IMR-90 (cell line): Measurements from ENCODE around the gene IRAG1. TPM values are rescaled to one million over a fixed set of nuclear protein-coding genes. Genes with fewer than 3 reads are reported as not detected.

ENCODE experiments used
- ATAC-seq: fragments of 200-7000 bp; cut with Tn5 transposase; 2 replicates; pipeline ENCODE4 v1.9.1; 2020; ENCODE audit warnings: low read depth, mild to moderate bottlenecking, moderate library complexity
- BruUV-seq: library from RNA; stranded (reverse); fragments of 400-500 nt; replicated peaks from 2 replicates; lab custom pipeline; 2021; lab: Mats Ljungman, UMichigan
- CTCF ChIA-PET: fragments of 300-600 bp; formaldehyde crosslinking; extraction: SDS; loops from one replicate; lab custom pipeline; 2021; ENCODE audit warnings: antibody characterized with exemption; lab: Yijun Ruan, JAX
- POLR2A ChIA-PET: fragments of 300-600 bp; sonication (Branson Sonifier 250); formaldehyde crosslinking; loops from one replicate; lab custom pipeline; 2022; ENCODE audit warnings: antibody characterized with exemption; ENCODE audit not compliant: unreplicated experiment; lab: Charles Lee
- DNase-seq: peaks from one replicate; pipeline ENCODE4 v3.0.0; 2013
- H2AFZ ChIP-seq: replicated peaks from 2 replicates; pipeline ENCODE3; 2013; ENCODE audit warnings: low read length, mild to moderate bottlenecking; ENCODE audit not compliant: poor library complexity
- H2AK5ac ChIP-seq: 2 replicates; pipeline ENCODE4 v1.6.1; 2013; ENCODE audit warnings: low read depth, low read length, inconsistent platforms
- H2AK9ac ChIP-seq: replicated peaks from 2 replicates; pipeline ENCODE3; 2013; ENCODE audit warnings: mild to moderate bottlenecking, low read depth, low read length, moderate library complexity; ENCODE audit not compliant: poor library complexity
- H2BK120ac ChIP-seq: 2 replicates; pipeline ENCODE4 v1.6.1; 2013; ENCODE audit warnings: low read depth, low read length, inconsistent platforms
- H2BK15ac ChIP-seq: 3 replicates; pipeline ENCODE4 v1.6.1; 2013; ENCODE audit warnings: low read depth, low read length, inconsistent platforms
- H2BK20ac ChIP-seq: 2 replicates; pipeline ENCODE4 v1.6.1; 2013; ENCODE audit warnings: low read depth, mild to moderate bottlenecking, inconsistent platforms, low read length, moderate library complexity
- H2BK5ac ChIP-seq: 2 replicates; pipeline ENCODE4 v1.6.1; 2013; ENCODE audit warnings: mild to moderate bottlenecking, low read depth, low read length, inconsistent platforms; ENCODE audit not compliant: poor library complexity, severe bottlenecking
- H3K14ac ChIP-seq: replicated peaks from 2 replicates; pipeline ENCODE4 v1.6.1; 2013; ENCODE audit warnings: low read depth, low read length, inconsistent platforms
- H3K18ac ChIP-seq: 2 replicates; pipeline ENCODE4 v1.6.1; 2013; ENCODE audit warnings: low read depth, low read length, control low read depth
- H3K23ac ChIP-seq: 2 replicates; pipeline ENCODE4 v1.6.1; 2013; ENCODE audit warnings: low read depth, low read length, inconsistent platforms
- H3K27ac ChIP-seq: 2 replicates; pipeline ENCODE4 v1.5.1; 2013; ENCODE audit warnings: mild to moderate bottlenecking, control low read depth, low read length; ENCODE audit not compliant: insufficient read depth
- H3K27me3 ChIP-seq: 2 replicates; pipeline ENCODE4 v1.6.1; 2013; ENCODE audit warnings: low read length; ENCODE audit not compliant: control insufficient read depth, insufficient read depth
- H3K36me3 ChIP-seq: 2 replicates; pipeline ENCODE4 v1.6.1; 2013; ENCODE audit warnings: low read length, mixed read lengths; ENCODE audit not compliant: control insufficient read depth, insufficient read depth
- H3K4ac ChIP-seq: 2 replicates; pipeline ENCODE4 v1.6.1; 2013; ENCODE audit warnings: low read depth, low read length, inconsistent platforms
- H3K4me1 ChIP-seq: 2 replicates; pipeline ENCODE4 v1.6.1; 2013; ENCODE audit warnings: low read length, mixed read lengths; ENCODE audit not compliant: control insufficient read depth, insufficient read depth
- H3K4me2 ChIP-seq: 2 replicates; pipeline ENCODE4 v1.6.1; 2013; ENCODE audit warnings: low read depth, mild to moderate bottlenecking, control low read depth, low read length, moderate library complexity
- H3K4me3 ChIP-seq: 2 replicates; pipeline ENCODE4 v1.5.1; 2013; ENCODE audit warnings: low read depth, mild to moderate bottlenecking, control low read depth, low read length, moderate library complexity; ENCODE audit not compliant: insufficient read depth
- H3K56ac ChIP-seq: 2 replicates; pipeline ENCODE4 v1.6.1; 2013; ENCODE audit warnings: low read length, inconsistent platforms; ENCODE audit not compliant: insufficient read depth; ENCODE audit errors: extremely low read depth
- H3K79me1 ChIP-seq, 2 experiments: 2 replicates each; pipeline ENCODE4 v1.6.1; 2013; ENCODE audit warnings: low read length in 2 of 2, inconsistent platforms in 1 of 2, low read depth in 1 of 2
- H3K9ac ChIP-seq: 2 replicates; pipeline ENCODE4 v1.6.1; 2013; ENCODE audit warnings: low read depth, low read length, control low read depth
- H3K9me1 ChIP-seq: 2 replicates; pipeline ENCODE4 v1.6.1; 2013; ENCODE audit warnings: low read length, inconsistent platforms; ENCODE audit not compliant: insufficient read depth
- H3K9me3 ChIP-seq: 2 replicates; pipeline ENCODE4 v1.6.1; 2013; ENCODE audit warnings: low read length; ENCODE audit not compliant: control insufficient read depth, insufficient read depth
- H4K20me1 ChIP-seq: 2 replicates; pipeline ENCODE4 v1.6.1; 2013; ENCODE audit warnings: low read length, inconsistent platforms; ENCODE audit not compliant: insufficient read depth
- H4K5ac ChIP-seq: 2 replicates; pipeline ENCODE4 v1.6.1; 2013; ENCODE audit warnings: mild to moderate bottlenecking, low read depth, low read length, control low read depth
- H4K8ac ChIP-seq, 2 experiments: 2 replicates each; pipeline ENCODE4 v1.6.1; 2013; ENCODE audit warnings: low read depth in 2 of 2, low read length in 2 of 2, control low read depth in 1 of 2, inconsistent platforms in 1 of 2
- H4K91ac ChIP-seq: 2 replicates; pipeline ENCODE4 v1.6.1; 2013; ENCODE audit warnings: low read depth, low read length, inconsistent platforms; ENCODE audit not compliant: insufficient read depth
- BHLHE40 ChIP-seq: fragments of 150-350 bp; IDR thresholded peaks from 2 replicates; pipeline ENCODE4 v1.6.1; 2016; ENCODE audit warnings: mild to moderate bottlenecking, low read depth, low read length
- MXI1 ChIP-seq: IDR thresholded peaks from 2 replicates; pipeline ENCODE4 v1.6.1; 2012; ENCODE audit warnings: low read depth, mild to moderate bottlenecking, low read length, moderate library complexity, borderline replicate concordance
- POLR2A ChIP-seq: IDR thresholded peaks from 2 replicates; pipeline ENCODE4 v1.6.1; 2012; ENCODE audit warnings: mild to moderate bottlenecking, low read depth, low read length
- WGBS, 2 experiments: methylation state at CpG; one replicate each; pipeline versions ENCODE4 v1.1.5 to v1.1.7; 2013; ENCODE audit warnings: missing lambda C conversion rate in 2 of 2; ENCODE audit not compliant: insufficient read length in 1 of 2; ENCODE audit errors: extremely low coverage in 2 of 2; 5-methylcytosine and 5-hydroxymethylcytosine counted together
- dilution Hi-C: fragments of 300-500 bp; cut with HindIII; formaldehyde crosslinking; loops from one replicate; pipeline ENCODE4 v1.14.3; 2018; ENCODE audit warnings: low sequenced_read_pairs; ENCODE audit not compliant: unreplicated experiment
- in situ Hi-C: fragments of 300-500 bp; cut with MboI; formaldehyde crosslinking; loops from 3 replicates; pipeline ENCODE4 v1.14.3; 2019; ENCODE audit warnings: low sequenced_read_pairs, inconsistent platforms, mixed read lengths
- intact Hi-C: fragments of 100-400 bp; cut with micrococcal nuclease; formaldehyde crosslinking; loops from 2 replicates; pipeline ENCODE4 v1.10.0; 2022
- polyA plus RNA-seq, 3 experiments: library from polyadenylated mRNA; depleted of rRNA; stranded (reverse); fragments of >200 nt; gene quantifications; 2 replicates each; pipeline ENCODE4 v1.2.3, GENCODE V29; 2012; ENCODE audit warnings: low replicate concordance in 1 of 3
- total RNA-seq: library from RNA; depleted of rRNA; stranded (reverse); fragments of >200 nt; gene quantifications from 2 replicates; pipeline ENCODE4 v1.2.3, GENCODE V29; 2012

IRAG1 gene
- total and polyA plus RNA-seq, 2 of the 4 experiments (the other 2 are of a cell fraction), result 19.4 to 25.8 TPM

DNA sequence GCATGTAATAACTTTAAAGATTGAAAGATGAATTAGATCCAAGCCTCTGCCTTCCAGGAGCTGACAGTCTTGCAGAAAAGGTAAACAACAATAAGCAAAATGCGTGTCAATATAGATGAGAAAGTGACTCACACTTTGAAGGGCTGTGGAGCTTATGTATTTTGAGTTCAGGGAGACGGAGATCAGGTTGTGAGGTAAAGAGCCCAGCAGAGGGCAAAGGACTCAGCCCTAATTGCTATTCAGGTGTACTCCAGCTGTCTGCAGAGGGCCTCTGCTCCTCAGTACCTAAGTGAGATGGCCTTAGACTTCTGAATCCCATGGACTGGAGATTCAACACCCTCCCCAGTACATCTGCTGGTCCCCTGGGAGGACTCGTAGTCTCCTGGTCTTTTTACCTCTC is 34.6 kb upstream of the IRAG1 start (continued):
- no peak for TF ChIP-seq POLR2A

DNA sequence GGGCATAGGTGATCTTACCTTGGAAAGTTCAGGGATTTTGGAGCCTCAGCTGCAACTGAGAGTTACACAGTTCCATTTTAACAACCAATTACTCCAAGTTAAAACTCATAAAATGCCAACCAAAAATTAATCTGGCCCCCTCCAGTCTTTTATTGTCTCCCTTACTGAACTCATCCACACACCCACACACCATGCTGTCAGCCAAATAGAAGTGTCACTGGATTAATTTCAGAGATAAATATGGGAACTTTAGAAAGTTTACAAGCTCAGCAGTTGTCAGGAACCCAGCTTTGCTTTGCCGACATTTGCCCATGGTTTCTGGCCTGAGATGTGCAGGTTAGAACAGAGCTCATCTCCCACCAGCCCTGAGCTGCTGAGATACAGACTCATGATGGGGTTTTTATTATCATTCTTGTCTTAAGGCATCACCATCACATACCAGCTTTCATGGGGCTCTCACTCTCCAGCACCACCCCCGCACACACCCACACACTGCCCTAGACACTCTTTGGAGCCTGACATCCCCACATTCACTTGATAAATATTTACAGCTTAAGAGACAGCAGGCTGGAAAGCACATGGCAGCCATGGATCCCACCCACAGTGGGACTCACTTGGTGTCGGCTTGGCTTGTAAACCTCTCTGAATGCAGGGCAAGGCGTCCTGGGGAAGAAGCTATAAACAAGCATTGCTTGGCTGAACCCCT is 33.7 kb upstream of the IRAG1 start:
- Histone ChIP-seq H3K36me3 (no peaks in the 10 kb centered on the region), H2BK5ac (peak overlapping the region; percentile 23), H3K9me3 (no peaks in the 10 kb centered on the region), H4K8ac (peak overlapping the region; percentile 16 to 25; a peak in 2 of 4 replicates), H3K23ac (peak overlapping the region; percentile 91), H3K9me1 (peaks cover 29% of the 10 kb centered on the region), H2AK9ac (peak overlapping the region; percentile 11), H4K5ac (no peak overlapping the region; the same call in 1 of the 2 replicates), H3K9ac (no peak overlapping the region), H3K18ac (peak overlapping the region; percentile 69; the same call in 1 of the 2 replicates), H3K27ac (peak overlapping the region; percentile 30; the same call in 1 of the 2 replicates), H4K91ac (peak overlapping the region; percentile 74), H2AFZ (peak overlapping the region; percentile 73), H3K56ac (peak overlapping the region; percentile 47; the same call in 1 of the 2 replicates), H3K27me3 (no peaks in the 10 kb centered on the region), H2BK120ac (peak overlapping the region; percentile 86), H3K79me1 (no peaks in the 10 kb centered on the region), H3K4ac (peak overlapping the region; percentile 91), H3K4me1 (peaks cover 18% of the 10 kb centered on the region), H3K4me3 (no peak overlapping the region), H2BK15ac (peak overlapping the region; percentile 77; the same call in 1 of the 3 replicates), H2AK5ac (peak overlapping the region; percentile 57; the same call in 1 of the 2 replicates), H4K20me1 (no peaks in the 10 kb centered on the region), H3K4me2 (0 out of 2 replicates have a peak overlapping the region, but pooled peaks have one; percentile 0), H3K14ac (peak overlapping the region; percentile 31), H2BK20ac (peak overlapping the region; percentile 88)
- no TSS peak for BruUV-seq
- DNase-seq (peak; percentile 77), ATAC-seq (peak; percentile 91)
- intact Hi-C loops, result loop anchor here (2.0 kb wide), 1 partner anchor 34 kb away; the partner anchor contains the start of gene IRAG1
- in situ Hi-C loops, result loop anchor here (25.0 kb wide), 2 partner anchors 515 to 740 kb away; no protein-coding TSS in a partner anchor
- TF ChIP-seq BHLHE40 (peak; percentile 31; the same call in 1 of the 2 replicates), MXI1 (peak; percentile 62; the same call in 1 of the 2 replicates), POLR2A (no peak)
- ChIA-PET CTCF (interaction anchor here (0.7 to 1.2 kb wide), 6 partner anchors 8 to 199 kb away, joined by 3 to 5 read pairs (median 3); no protein-coding TSS in a partner anchor), POLR2A (interaction anchor here (0.7 to 2.5 kb wide), 3 partner anchors 18 to 33 kb away, joined by 3 to 15 read pairs (median 5); partner anchors contain the start of gene IRAG1)
- 18% methylated on average over 3 of the region's 4 CpGs; no CpG with 5 or more reads in 1 of the 2 experiments for WGBS, 2 experiments
- dilution Hi-C loops, result loop anchor here (25.0 kb wide), 1 partner anchor 215 kb away; no protein-coding TSS in a partner anchor
